Left ventricle myocardium inferior (tissue), 1 donor: ENCODE results near the gene CAB39L. TPM values are rescaled to one million over a fixed set of nuclear protein-coding genes. Genes with fewer than 3 reads are reported as not detected.

Source experiments
- DNase-seq: peaks from one replicate; pipeline ENCODE4 v3.0.0-alpha.2; 2020
- H3K27ac ChIP-seq: fragments of 200-600 bp; replicated peaks from 2 replicates; pipeline ENCODE4 v1.8.0; 2021
- H3K27me3 ChIP-seq: fragments of 200-600 bp; 2 replicates; pipeline ENCODE4 v1.8.0; 2021; ENCODE audit warnings: low read depth
- H3K36me3 ChIP-seq: fragments of 200-600 bp; 2 replicates; pipeline ENCODE4 v1.8.0; 2021
- H3K4me1 ChIP-seq: fragments of 200-600 bp; 2 replicates; pipeline ENCODE4 v1.8.0; 2021
- H3K4me3 ChIP-seq: fragments of 200-600 bp; 2 replicates; pipeline ENCODE4 v1.8.0; 2021; ENCODE audit warnings: mild to moderate bottlenecking, moderate library complexity
- H3K9me3 ChIP-seq: fragments of 200-600 bp; replicated peaks from 2 replicates; pipeline ENCODE4 v1.8.0; 2021
- intact Hi-C: fragments of 100-400 bp; cut with micrococcal nuclease; formaldehyde crosslinking; loops from one replicate; pipeline ENCODE4 v1.11.0; 2022
- total RNA-seq: library from RNA; stranded (reverse); fragmentation: NEBNext Ultra II Directional; extraction: Animal tissue kit (Norgen Biotek cat#: 25700); gene quantifications from one replicate; pipeline ENCODE4 v1.2.1, GENCODE V29; 2021
- TF ChIP-seq, protein P1 (sequence below): fragments of 200-600 bp; IDR thresholded peaks from 2 replicates; pipeline ENCODE4 v1.8.0; 2021; ENCODE audit warnings: antibody characterized with exemption, mild to moderate bottlenecking, borderline replicate concordance
- donor health status: DM: no; HTN: yes; CAD: no; lungs with severe emphysema.

The CAB39L gene
- total RNA-seq, 1 donor from 2014 or later: 23.4 TPM

GRCh38 chr13:49319951-49320350 is 123.9 kb downstream of the CAB39L start:
- DNase-seq: no peak
- H3K27me3 ChIP-seq: no peaks in the 10 kb centered on the region
- H3K4me1 ChIP-seq: peaks cover 32% of the 10 kb centered on the region
- peaks cover 10% of the 10 kb centered on the region for H3K36me3 ChIP-seq
- TF ChIP-seq, protein P1, sequence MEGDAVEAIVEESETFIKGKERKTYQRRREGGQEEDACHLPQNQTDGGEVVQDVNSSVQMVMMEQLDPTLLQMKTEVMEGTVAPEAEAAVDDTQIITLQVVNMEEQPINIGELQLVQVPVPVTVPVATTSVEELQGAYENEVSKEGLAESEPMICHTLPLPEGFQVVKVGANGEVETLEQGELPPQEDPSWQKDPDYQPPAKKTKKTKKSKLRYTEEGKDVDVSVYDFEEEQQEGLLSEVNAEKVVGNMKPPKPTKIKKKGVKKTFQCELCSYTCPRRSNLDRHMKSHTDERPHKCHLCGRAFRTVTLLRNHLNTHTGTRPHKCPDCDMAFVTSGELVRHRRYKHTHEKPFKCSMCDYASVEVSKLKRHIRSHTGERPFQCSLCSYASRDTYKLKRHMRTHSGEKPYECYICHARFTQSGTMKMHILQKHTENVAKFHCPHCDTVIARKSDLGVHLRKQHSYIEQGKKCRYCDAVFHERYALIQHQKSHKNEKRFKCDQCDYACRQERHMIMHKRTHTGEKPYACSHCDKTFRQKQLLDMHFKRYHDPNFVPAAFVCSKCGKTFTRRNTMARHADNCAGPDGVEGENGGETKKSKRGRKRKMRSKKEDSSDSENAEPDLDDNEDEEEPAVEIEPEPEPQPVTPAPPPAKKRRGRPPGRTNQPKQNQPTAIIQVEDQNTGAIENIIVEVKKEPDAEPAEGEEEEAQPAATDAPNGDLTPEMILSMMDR: no peak
- intact Hi-C loops: no loop called here
- no peaks in the 10 kb centered on the region for H3K9me3 ChIP-seq
- H3K4me3 ChIP-seq: no peak overlapping the region
- no peak overlapping the region for H3K27ac ChIP-seq

- TF ChIP-seq, protein P1: no peak
- intact Hi-C loops: no loop called here
- peaks cover 10% of the 10 kb centered on the region for H3K36me3 ChIP-seq
- no peak for DNase-seq
- no peaks in the 10 kb centered on the region for H3K9me3 ChIP-seq
- no peaks in the 10 kb centered on the region for H3K27me3 ChIP-seq
- no peak overlapping the region for H3K4me3 ChIP-seq
- no peak overlapping the region for H3K27ac ChIP-seq
- H3K4me1 ChIP-seq: peaks cover 33% of the 10 kb centered on the region
Observed at GRCh38 chr13:49319551-49319950, 124.3 kb downstream of the CAB39L start.

GRCh38 chr13:49315756-49316482 is 127.9 kb downstream of the CAB39L start:
- Histone ChIP-seq H3K9me3 (no peaks in the 10 kb centered on the region), H3K27ac (no peak overlapping the region), H3K36me3 (peaks cover 6% of the 10 kb centered on the region), H3K4me1 (peaks cover 30% of the 10 kb centered on the region), H3K27me3 (no peaks in the 10 kb centered on the region), H3K4me3 (no peak overlapping the region)
- intact Hi-C loops: no loop called here
- TF ChIP-seq, protein P1: no peak
- DNase-seq: no peak

- H3K4me1 ChIP-seq: peaks cover 25% of the 10 kb centered on the region
- TF ChIP-seq, protein P1: no peak
- H3K36me3 ChIP-seq: peaks cover 12% of the 10 kb centered on the region
- H3K27ac ChIP-seq: peak overlapping the region; percentile 66
- intact Hi-C loops: no loop called here
- no peak overlapping the region for H3K4me3 ChIP-seq
- no peaks in the 10 kb centered on the region for H3K27me3 ChIP-seq
- no peaks in the 10 kb centered on the region for H3K9me3 ChIP-seq
- no peak for DNase-seq
Observed at GRCh38 chr13:49315036-49315565, 128.8 kb downstream of the CAB39L start.

- no peaks in the 10 kb centered on the region for H3K27me3 ChIP-seq
- peaks cover 19% of the 10 kb centered on the region for H3K36me3 ChIP-seq
- H3K4me1 ChIP-seq: peaks cover 26% of the 10 kb centered on the region
- intact Hi-C loops: no loop called here
- DNase-seq: no peak
- H3K27ac ChIP-seq: peak overlapping the region; percentile 66
- no peak overlapping the region for H3K4me3 ChIP-seq
- TF ChIP-seq, protein P1: no peak
- no peaks in the 10 kb centered on the region for H3K9me3 ChIP-seq
Observed at GRCh38 chr13:49314344-49314882, 129.5 kb downstream of the CAB39L start.
